WI38 (cell line): ENCODE measurements around the gene RIGI.

Experiments
- H3K4me3 ChIP-seq: 2 replicates; pipeline ENCODE4 v1.5.1; 2011; ENCODE audit warnings: low read depth, mild to moderate bottlenecking, control low read depth, low read length
- CTCF ChIP-seq: IDR thresholded peaks from 2 replicates; pipeline ENCODE4 v1.5.1; 2012; ENCODE audit warnings: low read depth, mild to moderate bottlenecking, control low read depth, low read length

Gene RIGI

DNA sequence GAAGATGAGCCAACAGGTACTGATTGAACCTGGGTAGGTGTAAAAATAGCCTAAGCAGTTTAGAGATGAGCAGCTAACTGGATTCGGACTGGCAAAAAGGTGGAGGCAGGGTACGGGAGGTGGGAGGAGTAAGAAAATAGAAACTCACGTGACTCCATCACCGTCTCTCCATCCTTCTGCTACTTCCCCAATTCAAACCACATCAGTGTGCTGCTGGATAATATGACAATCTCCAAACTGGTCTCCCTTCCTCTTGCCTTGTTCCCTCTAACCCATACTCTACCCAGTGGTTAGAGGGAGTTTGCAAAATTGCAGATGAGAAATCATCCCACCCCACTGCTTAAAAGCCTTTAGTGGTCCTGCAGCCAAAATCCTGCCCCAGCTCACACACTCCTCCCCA is 42.7 kb downstream of the RIGI start:
- H3K4me3 ChIP-seq, result no peak overlapping the region
- TF ChIP-seq CTCF, result no peak
